HEK293 (cell line): ENCODE measurements around the gene ZNF394.

Experiments used
- MZF1 ChIP-seq: fragments of 450-650 bp; formaldehyde crosslinking; IDR thresholded peaks from 2 replicates; pipeline ENCODE4 v1.5.1; 2017; ENCODE audit warnings: missing biosample characterization, missing genetic modification characterization, borderline replicate concordance
- PBX3 ChIP-seq: sonication (generic); formaldehyde crosslinking; IDR thresholded peaks from 2 replicates; pipeline ENCODE4 v1.8.1; 2022; ENCODE audit warnings: mild to moderate bottlenecking, moderate library complexity, missing genetic modification reagents
- ZBTB44 ChIP-seq: fragments of 450-650 bp; IDR thresholded peaks from 2 replicates; pipeline ENCODE4 v1.5.1; 2018; ENCODE audit warnings: missing biosample characterization, mild to moderate bottlenecking, missing genetic modification characterization
- ZNF140 ChIP-seq: fragments of 450-650 bp; formaldehyde crosslinking; IDR thresholded peaks from 2 replicates; pipeline ENCODE4 v1.5.1; 2016; ENCODE audit warnings: missing biosample characterization, missing genetic modification characterization
- ZNF146 ChIP-seq: fragments of 450-650 bp; formaldehyde crosslinking; IDR thresholded peaks from 2 replicates; pipeline ENCODE4 v1.5.1; 2016; ENCODE audit warnings: missing biosample characterization, missing genetic modification characterization
- ZNF24 ChIP-seq: fragments of 450-650 bp; formaldehyde crosslinking; IDR thresholded peaks from 2 replicates; pipeline ENCODE4 v1.5.1; 2016; ENCODE audit warnings: missing biosample characterization, missing genetic modification characterization
- ZNF561 ChIP-seq: fragments of 450-650 bp; IDR thresholded peaks from 2 replicates; pipeline ENCODE4 v1.5.1; 2018; ENCODE audit warnings: missing biosample characterization, missing genetic modification characterization, borderline replicate concordance
- ZNF660 ChIP-seq: fragments of 450-650 bp; IDR thresholded peaks from 2 replicates; pipeline ENCODE4 v1.5.1; 2018; ENCODE audit warnings: missing biosample characterization, mild to moderate bottlenecking, missing genetic modification characterization
- ZNF707 ChIP-seq: fragments of 450-650 bp; formaldehyde crosslinking; IDR thresholded peaks from 2 replicates; pipeline ENCODE4 v1.5.1; 2016; ENCODE audit warnings: missing biosample characterization, missing genetic modification characterization
- TF ChIP-seq, protein P1 (sequence below): fragments of 450-650 bp; formaldehyde crosslinking; IDR thresholded peaks from 2 replicates; pipeline ENCODE4 v1.5.1; 2016; ENCODE audit warnings: missing biosample characterization, missing genetic modification characterization

- TF ChIP-seq ZNF660 (no peak), ZNF146 (tag by site-specific recombination) (no peak), ZNF707 (tag by site-specific recombination) (no peak), PBX3 (CRISPR knock-in tag) (no peak), ZNF561 (tag by site-specific recombination) (no peak), MZF1 (tag by site-specific recombination) (no peak), ZNF140 (tag by site-specific recombination) (no peak), ZBTB44 (no peak), ZNF24 (tag by site-specific recombination) (no peak)
- TF ChIP-seq, protein P1, sequence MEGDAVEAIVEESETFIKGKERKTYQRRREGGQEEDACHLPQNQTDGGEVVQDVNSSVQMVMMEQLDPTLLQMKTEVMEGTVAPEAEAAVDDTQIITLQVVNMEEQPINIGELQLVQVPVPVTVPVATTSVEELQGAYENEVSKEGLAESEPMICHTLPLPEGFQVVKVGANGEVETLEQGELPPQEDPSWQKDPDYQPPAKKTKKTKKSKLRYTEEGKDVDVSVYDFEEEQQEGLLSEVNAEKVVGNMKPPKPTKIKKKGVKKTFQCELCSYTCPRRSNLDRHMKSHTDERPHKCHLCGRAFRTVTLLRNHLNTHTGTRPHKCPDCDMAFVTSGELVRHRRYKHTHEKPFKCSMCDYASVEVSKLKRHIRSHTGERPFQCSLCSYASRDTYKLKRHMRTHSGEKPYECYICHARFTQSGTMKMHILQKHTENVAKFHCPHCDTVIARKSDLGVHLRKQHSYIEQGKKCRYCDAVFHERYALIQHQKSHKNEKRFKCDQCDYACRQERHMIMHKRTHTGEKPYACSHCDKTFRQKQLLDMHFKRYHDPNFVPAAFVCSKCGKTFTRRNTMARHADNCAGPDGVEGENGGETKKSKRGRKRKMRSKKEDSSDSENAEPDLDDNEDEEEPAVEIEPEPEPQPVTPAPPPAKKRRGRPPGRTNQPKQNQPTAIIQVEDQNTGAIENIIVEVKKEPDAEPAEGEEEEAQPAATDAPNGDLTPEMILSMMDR (tag by site-specific recombination), result no peak
Observed at GRCh38 chr7:99504281-99504602, 4.2 kb upstream of the ZNF394 start.
